Left renal cortex interstitium (tissue), 4 donors: ENCODE measurements around the gene CTNNBL1. TPM values are rescaled to one million over a fixed set of nuclear protein-coding genes. Genes with fewer than 3 reads are reported as not detected.

Experiments used
- DNase-seq, 4 donors: peaks; one replicate each; pipeline ENCODE4 v3.0.0-alpha.2; 2013; ENCODE audit warnings: low read depth in 4 of 4, low spot score in 2 of 4, missing footprints in 1 of 4
- polyA plus RNA-seq, 4 donors: library from polyadenylated mRNA; unstranded; fragments of 120-200 nt; gene quantifications; one replicate each; pipeline ENCODE4 v1.2.1, GENCODE V29; 2013; ENCODE audit not compliant: insufficient read length in 4 of 4

CTNNBL1 gene
- polyA plus RNA-seq, 4 donors = 45.6 to 61.5 (median 53.0) TPM

GRCh38 chr20:37893566-37894241 lies 199.9 kb downstream of the CTNNBL1 start:
- DNase-seq = no peak

GRCh38 chr20:37894454-37894853 lies 200.6 kb downstream of the CTNNBL1 start:
- no peak for DNase-seq

GRCh38 chr20:37895166-37895565 lies 201.3 kb downstream of the CTNNBL1 start:
- DNase-seq = no peak

GRCh38 chr20:37896932-37897548 lies 203.2 kb downstream of the CTNNBL1 start:
- no peak for DNase-seq

GRCh38 chr20:37898233-37899104 lies 204.6 kb downstream of the CTNNBL1 start:
- DNase-seq = no peak

GRCh38 chr20:37899105-37900045 lies 205.5 kb downstream of the CTNNBL1 start:
- DNase-seq = no peak

GRCh38 chr20:37901240-37901639 lies 207.4 kb downstream of the CTNNBL1 start:
- DNase-seq = no peak

- no peak for DNase-seq
Measured at GRCh38 chr20:37901654-37902503, 208.0 kb downstream of the CTNNBL1 start.

- DNase-seq = no peak
Measured at GRCh38 chr20:37902504-37903313, 208.9 kb downstream of the CTNNBL1 start, which contains the start of gene VSTM2L. VSTM2L (plus strand) TSS chr20:37903127; CDS start chr20:37903351, 224 bp downstream.

- DNase-seq = no peak
Measured at GRCh38 chr20:37903317-37904007, 209.6 kb downstream of the CTNNBL1 start.

GRCh38 chr20:37904008-37904642 lies 210.3 kb downstream of the CTNNBL1 start:
- DNase-seq = no peak

GRCh38 chr20:37904845-37905373 lies 211.1 kb downstream of the CTNNBL1 start:
- DNase-seq = no peak

GRCh38 chr20:37905671-37906613 lies 212.1 kb downstream of the CTNNBL1 start:
- DNase-seq = no peak

- no peak for DNase-seq
Measured at GRCh38 chr20:37907330-37907676, 213.5 kb downstream of the CTNNBL1 start.

- no peak for DNase-seq
Measured at GRCh38 chr20:37907677-37908401, 214.0 kb downstream of the CTNNBL1 start.
